H1 (cell line): Measurements from ENCODE around the gene PGLYRP4. TPM values are rescaled to one million over a fixed set of nuclear protein-coding genes. Genes with fewer than 3 reads are reported as not detected.

ENCODE experiments used
- CTCF ChIA-PET: fragments of 300-600 bp; sonication (Branson Sonifier 250); formaldehyde crosslinking; loops from one replicate; lab custom pipeline; 2021; ENCODE audit not compliant: partially characterized antibody; lab: Charles Lee
- POLR2A ChIA-PET: fragments of 300-600 bp; sonication (Branson Sonifier 250); formaldehyde crosslinking; loops from one replicate; lab custom pipeline; 2021; ENCODE audit warnings: inconsistent platforms; ENCODE audit not compliant: partially characterized antibody; lab: Charles Lee
- DNase-seq, 2 experiments: peaks; one replicate each; pipeline versions ENCODE4 v3.0.0 to v3.0.0-alpha.2; 2010 to 2022; ENCODE audit warnings: low spot score in 2 of 2, low read depth in 1 of 2, mixed read lengths in 1 of 2
- FAIRE-seq: peaks from 2 replicates; lab custom pipeline; 2011; peaks lifted over from hg19 to GRCh38; lab: Jason Lieb, UNC
- H2AFZ ChIP-seq: 2 replicates; pipeline ENCODE4 v1.8.1; 2012; ENCODE audit warnings: low read length, inconsistent platforms
- H2AK5ac ChIP-seq: 2 replicates; pipeline ENCODE4 v1.6.1; 2013; ENCODE audit warnings: low read depth, low read length
- H2BK120ac ChIP-seq: replicated peaks from 2 replicates; pipeline ENCODE3; 2013; ENCODE audit warnings: low read depth, low read length, inconsistent platforms
- H2BK12ac ChIP-seq: 2 replicates; pipeline ENCODE4 v1.6.1; 2013; ENCODE audit warnings: low read depth, low read length
- H2BK15ac ChIP-seq: 2 replicates; pipeline ENCODE4 v1.6.1; 2013; ENCODE audit warnings: low read length
- H2BK20ac ChIP-seq: 2 replicates; pipeline ENCODE4 v1.6.1; 2013; ENCODE audit warnings: low read length
- H2BK5ac ChIP-seq: 2 replicates; pipeline ENCODE4 v1.6.1; 2013; ENCODE audit warnings: low read depth, low read length
- H3K14ac ChIP-seq: 2 replicates; pipeline ENCODE4 v1.6.1; 2013; ENCODE audit warnings: inconsistent platforms; ENCODE audit not compliant: insufficient read length
- H3K18ac ChIP-seq: 2 replicates; pipeline ENCODE4 v1.6.1; 2013; ENCODE audit warnings: low read length; ENCODE audit errors: extremely low read depth
- H3K23ac ChIP-seq: 2 replicates; pipeline ENCODE4 v1.6.1; 2013; ENCODE audit warnings: inconsistent platforms; ENCODE audit not compliant: insufficient read length
- H3K23me2 ChIP-seq: 2 replicates; pipeline ENCODE4 v1.6.1; 2013; ENCODE audit warnings: low read depth, low read length
- H3K27ac ChIP-seq: 2 replicates; pipeline ENCODE4 v1.6.1; 2011; ENCODE audit warnings: low read depth, low read length, inconsistent platforms
- H3K27me3 ChIP-seq, 4 experiments: replicated peaks in 1 of 4; 1 replicate in 1 of 4; 2 replicates in 3 of 4; pipeline versions ENCODE4 v1.6.1 to v1.8.1; 2011 to 2013; ENCODE audit warnings: low read length in 3 of 4, mild to moderate bottlenecking in 3 of 4, inconsistent platforms in 2 of 4, mixed read lengths in 2 of 4, moderate library complexity in 1 of 4; ENCODE audit not compliant: control insufficient read depth in 3 of 4, insufficient read depth in 3 of 4; ENCODE audit errors: extremely low read depth in 1 of 4
- H3K36me3 ChIP-seq, 4 experiments: 2 replicates each; pipeline versions ENCODE4 v1.6.1 to v1.8.1; 2011 to 2013; ENCODE audit warnings: mild to moderate bottlenecking in 4 of 4, low read length in 3 of 4, moderate library complexity in 2 of 4, control low read depth in 1 of 4, inconsistent platforms in 1 of 4; ENCODE audit not compliant: insufficient read depth in 4 of 4, control insufficient read depth in 2 of 4
- H3K4ac ChIP-seq: replicated peaks from 2 replicates; pipeline ENCODE3; 2013; ENCODE audit warnings: low read length, low read depth, mixed read lengths, inconsistent platforms; ENCODE audit not compliant: insufficient read length
- H3K4me1 ChIP-seq, 4 experiments: replicated peaks in 1 of 4; 1 replicate in 1 of 4; 2 replicates in 3 of 4; pipeline versions ENCODE4 v1.6.1 to v1.8.1; 2011 to 2013; ENCODE audit warnings: low read length in 3 of 4, inconsistent platforms in 2 of 4, mixed read lengths in 1 of 4; ENCODE audit not compliant: insufficient read depth in 4 of 4, control insufficient read depth in 3 of 4
- H3K4me2 ChIP-seq, 2 experiments: 2 replicates each; pipeline versions ENCODE4 v1.6.1 to v1.8.1; 2011 to 2013; ENCODE audit warnings: low read depth in 2 of 2, low read length in 2 of 2, control low read depth in 1 of 2, inconsistent platforms in 1 of 2, mild to moderate bottlenecking in 1 of 2; ENCODE audit not compliant: insufficient read depth in 1 of 2
- H3K4me3 ChIP-seq, 4 experiments: fragments of 200-600, 300-600 bp in 1 of 4; sonication (generic), shearing (Covaris generic), sonication (Bioruptor Twin) in 1 of 4; 2 replicates each; pipeline versions ENCODE4 v1.5.1 to v1.8.1; 2011 to 2016; ENCODE audit warnings: low read length in 4 of 4, low read depth in 3 of 4, control low read depth in 2 of 4, inconsistent platforms in 2 of 4, mild to moderate bottlenecking in 2 of 4, mixed read lengths in 1 of 4, moderate library complexity in 1 of 4; ENCODE audit not compliant: insufficient read depth in 2 of 4; ENCODE audit errors: extremely low read depth in 1 of 4
- H3K56ac ChIP-seq: replicated peaks from 2 replicates; pipeline ENCODE3; 2013; ENCODE audit warnings: low read depth, mild to moderate bottlenecking, mixed read lengths, low read length, inconsistent platforms; ENCODE audit not compliant: insufficient read length
- H3K79me1 ChIP-seq: 2 replicates; pipeline ENCODE4 v1.6.1; 2013; ENCODE audit warnings: low read depth, low read length, control low read depth
- H3K79me2 ChIP-seq, 2 experiments: 2 replicates each; pipeline versions ENCODE4 v1.6.1 to v1.8.1; 2012 to 2013; ENCODE audit warnings: low read length in 2 of 2, mild to moderate bottlenecking in 2 of 2, inconsistent platforms in 1 of 2; ENCODE audit not compliant: insufficient read depth in 2 of 2, control insufficient read depth in 1 of 2
- H3K9ac ChIP-seq, 4 experiments: replicated peaks in 1 of 4; 1 replicate in 1 of 4; 2 replicates in 3 of 4; pipeline versions ENCODE4 v1.6.1 to v1.8.1; 2011 to 2013; ENCODE audit warnings: low read depth in 3 of 4, low read length in 3 of 4, control low read depth in 2 of 4, mild to moderate bottlenecking in 2 of 4, moderate library complexity in 2 of 4, inconsistent platforms in 1 of 4; ENCODE audit errors: extremely low read depth in 1 of 4
- H3K9me3 ChIP-seq, 2 experiments: 2 replicates each; pipeline versions ENCODE4 v1.6.1 to v1.8.1; 2012 to 2013; ENCODE audit warnings: mild to moderate bottlenecking in 2 of 2, moderate library complexity in 2 of 2, control low read depth in 1 of 2, inconsistent platforms in 1 of 2, low read depth in 1 of 2, low read length in 1 of 2, mixed read lengths in 1 of 2; ENCODE audit not compliant: insufficient read depth in 2 of 2
- H4K20me1 ChIP-seq, 2 experiments: replicated peaks in 1 of 2; 2 replicates each; pipeline versions ENCODE3 to v1.8.1; 2011 to 2013; ENCODE audit warnings: inconsistent platforms in 2 of 2, low read length in 2 of 2, mild to moderate bottlenecking in 1 of 2; ENCODE audit not compliant: insufficient read depth in 2 of 2, control insufficient read depth in 1 of 2
- H4K5ac ChIP-seq: 2 replicates; pipeline ENCODE4 v1.6.1; 2013; ENCODE audit warnings: low read length, low read depth, mixed read lengths, inconsistent platforms; ENCODE audit not compliant: insufficient read length
- H4K8ac ChIP-seq: 2 replicates; pipeline ENCODE4 v1.8.0; 2013; ENCODE audit warnings: mild to moderate bottlenecking, moderate library complexity, low read length, inconsistent platforms; ENCODE audit not compliant: insufficient read depth; ENCODE audit errors: extremely low read depth
- H4K91ac ChIP-seq: replicated peaks from 2 replicates; pipeline ENCODE3; 2013; ENCODE audit warnings: low read length, mixed read lengths, inconsistent platforms; ENCODE audit not compliant: insufficient read length
- BACH1 ChIP-seq: IDR thresholded peaks from 2 replicates; pipeline ENCODE4 v1.6.1; 2012; ENCODE audit warnings: low read length, improper control_type of control experiment
- CHD2 ChIP-seq: IDR thresholded peaks from 2 replicates; pipeline ENCODE4 v1.6.1; 2012; ENCODE audit warnings: low read length, improper control_type of control experiment
- FOSL1 ChIP-seq: IDR thresholded peaks from 2 replicates; pipeline ENCODE4 v1.6.1; 2011; ENCODE audit warnings: mild to moderate bottlenecking, low read depth, low read length, moderate library complexity; ENCODE audit not compliant: insufficient read depth
- HDAC6 ChIP-seq: IDR thresholded peaks from one replicate; pipeline ENCODE4 v1.7.1; 2012; ENCODE audit warnings: low read depth, mild to moderate bottlenecking, inconsistent platforms, low read length, moderate library complexity
- KDM4A ChIP-seq: IDR thresholded peaks from one replicate; pipeline ENCODE4 v1.7.1; 2012; ENCODE audit warnings: low read depth, mild to moderate bottlenecking, moderate library complexity, low read length, inconsistent platforms; ENCODE audit not compliant: severe bottlenecking
- MAFK ChIP-seq: IDR thresholded peaks from 2 replicates; pipeline ENCODE4 v1.6.1; 2012; ENCODE audit warnings: low read depth, mild to moderate bottlenecking, improper control_type of control experiment, low read length
- POLR2A ChIP-seq, 2 experiments: IDR thresholded peaks; 1 replicate in 1 of 2; 2 replicates in 1 of 2; pipeline ENCODE4 v1.6.1; 2011; ENCODE audit warnings: low read depth in 2 of 2, low read length in 2 of 2, mild to moderate bottlenecking in 2 of 2; ENCODE audit errors: control extremely low read depth in 1 of 2
- POU5F1 ChIP-seq: IDR thresholded peaks from 2 replicates; pipeline ENCODE4 v1.6.1; 2011; ENCODE audit warnings: low read depth, mild to moderate bottlenecking, low read length, moderate library complexity
- RBBP5 ChIP-seq: IDR thresholded peaks from 2 replicates; pipeline ENCODE4 v1.7.1; 2012; ENCODE audit warnings: low read depth, mild to moderate bottlenecking, inconsistent platforms, low read length, moderate library complexity, borderline replicate concordance
- RXRA ChIP-seq: IDR thresholded peaks from 2 replicates; pipeline ENCODE4 v1.6.1; 2011; ENCODE audit warnings: low read depth, mild to moderate bottlenecking, low read length, moderate library complexity; ENCODE audit not compliant: insufficient read depth
- SRF ChIP-seq: IDR thresholded peaks from 2 replicates; pipeline ENCODE4 v1.6.1; 2011; ENCODE audit warnings: mild to moderate bottlenecking, low read depth, low read length, moderate library complexity
- TEAD4 ChIP-seq: IDR thresholded peaks from 2 replicates; pipeline ENCODE4 v1.6.1; 2012; ENCODE audit warnings: low read depth, low read length, inconsistent platforms, mixed read lengths
- YY1 ChIP-seq: IDR thresholded peaks from 2 replicates; pipeline ENCODE4 v1.6.1; 2011; ENCODE audit warnings: low read depth, mild to moderate bottlenecking, low read length
- ZNF274 ChIP-seq: IDR thresholded peaks from 2 replicates; pipeline ENCODE4 v1.7.0; 2012; ENCODE audit warnings: low read length, borderline replicate concordance; ENCODE audit errors: extremely low read depth
- WGBS, 2 experiments: shearing (Covaris generic) in 1 of 2; methylation state at CpG; one replicate each; pipeline versions ENCODE4 v1.1.6 to v1.1.7; 2013 to 2015; ENCODE audit warnings: low lambda C conversion rate in 2 of 2, mixed read lengths in 2 of 2, inconsistent platforms in 1 of 2, low coverage in 1 of 2, missing lambda C conversion rate in 1 of 2; ENCODE audit not compliant: insufficient replicate concordance in 2 of 2, insufficient coverage in 1 of 2, insufficient read length in 1 of 2; ENCODE audit errors: extremely low coverage in 1 of 2, missing lambda C conversion rate in 1 of 2; 5-methylcytosine and 5-hydroxymethylcytosine counted together
- polyA plus RNA-seq, 7 experiments: library from polyadenylated mRNA; depleted of rRNA in 3 of 7; stranded (reverse) in 5 of 7; unstranded in 2 of 7; fragments of >200 nt in 5 of 7; fragments of 200-250 nt in 2 of 7; gene quantifications; 1 replicate in 5 of 7; 2 replicates in 1 of 7; 4 replicates in 1 of 7; pipeline versions ENCODE4 v1.2.1 to v1.2.3, GENCODE V29; 2011 to 2013; ENCODE audit warnings: missing spikeins in 2 of 7, mixed read lengths in 2 of 7
- total RNA-seq: library from RNA; stranded (reverse); fragmentation: NEBNext Ultra II Directional; extraction: Animal tissue kit (Norgen Biotek cat#: 25700); gene quantifications from 2 replicates; pipeline ENCODE4 v1.2.1, GENCODE V29; 2021

Gene PGLYRP4
- total and polyA plus RNA-seq, 2 of the 8 experiments (the other 6 are each of a cell fraction or from before 2014, with no cell fraction given): not detected

- no peak within 1 kb of the TSS for H2AFZ ChIP-seq
- TF ChIP-seq MAFK (no peak), POLR2A (IDR thresholded peaks at IDR 0.05; ENCODE audit: control extremely low read depth in 1 of 2, low read depth in 2 of 2, low read length in 2 of 2) (no peak), POU5F1 (no peak), CHD2 (no peak), RBBP5 (no peak), ZNF274 (no peak), YY1 (no peak), TEAD4 (no peak), FOSL1 (no peak), HDAC6 (no peak), RXRA (no peak), KDM4A (no peak), BACH1 (no peak), SRF (no peak)
Observed at GRCh38 chr1:153357853-153358690, 9.4 kb upstream of the PGLYRP4 start, which contains the start of gene S100A9. Gene S100A9, plus strand, starts transcription at chr1:153357854. Its CDS starts 430 bp downstream, at chr1:153358284.

More at GRCh38 chr1:153357853-153358690, 9.4 kb upstream of the PGLYRP4 start, which contains the start of gene S100A9:
- no peaks in the 10 kb centered on the region; the same call in 1 of the 2 replicates for H3K23me2 ChIP-seq
- no peaks in the 10 kb centered on the region; a peak in 1 of 7 replicates for H3K4me1 ChIP-seq
- POLR2A ChIA-PET: no interaction called here
- no peak within 1 kb of the TSS for H2BK5ac ChIP-seq
- DNase-seq: no peak
- no peak within 1 kb of the TSS for H2BK12ac ChIP-seq
- H3K56ac ChIP-seq: no peak within 1 kb of the TSS
- H4K20me1 ChIP-seq: no peaks in the 10 kb centered on the region
- H3K27me3 ChIP-seq: no peaks in the 10 kb centered on the region
- H3K4me2 ChIP-seq: no peak within 1 kb of the TSS
- H4K91ac ChIP-seq: no peak within 1 kb of the TSS
- H3K18ac ChIP-seq: no peak within 1 kb of the TSS
- peak within 1 kb of the TSS; percentile 16 for H3K4ac ChIP-seq
- 92% methylated on average over 11 of the region's 11 CpGs; no CpG with 5 or more reads in 1 of the 2 experiments for WGBS, 2 experiments
- H3K36me3 ChIP-seq: no peaks in the 10 kb centered on the region
- H2BK120ac ChIP-seq: no peak within 1 kb of the TSS
- no peak within 1 kb of the TSS for H3K4me3 ChIP-seq
- H2AK5ac ChIP-seq: no peak within 1 kb of the TSS
- H2BK20ac ChIP-seq: no peak within 1 kb of the TSS
- no peaks in the 10 kb centered on the region for H3K9me3 ChIP-seq
- no peak for FAIRE-seq
- H3K9ac ChIP-seq: no peak within 1 kb of the TSS
- no peak within 1 kb of the TSS for H3K14ac ChIP-seq
- CTCF ChIA-PET: interaction anchor here (1.0 to 2.6 kb wide), 9 partner anchors 15 to 153 kb away, joined by 3 to 32 read pairs (median 4); no protein-coding TSS in a partner anchor
- no peaks in the 10 kb centered on the region for H3K79me2 ChIP-seq
- no peak within 1 kb of the TSS for H3K27ac ChIP-seq
- H3K79me1 ChIP-seq: no peaks in the 10 kb centered on the region
- H4K8ac ChIP-seq: peak within 1 kb of the TSS; percentile 53; the same call in 1 of the 2 replicates
- H4K5ac ChIP-seq: no peak within 1 kb of the TSS
- H3K23ac ChIP-seq: no peak within 1 kb of the TSS
- 0 out of 2 replicates have a peak within 1 kb of the TSS, but pooled peaks have one; percentile 8 for H2BK15ac ChIP-seq
